Testis (tissue), 2 donors: ENCODE measurements around the gene PAPSS2.

ENCODE experiments used
- CTCF ChIP-seq, 3 experiments: fragments of 450-650 bp in 2 of 3; fragments of 200-600 bp in 1 of 3; sonication (generic) in 1 of 3; IDR thresholded peaks; one replicate each; pipeline ENCODE4 v1.5.1; 2016 to 2019; ENCODE audit warnings: antibody characterized with exemption in 3 of 3, mild to moderate bottlenecking in 2 of 3, moderate library complexity in 1 of 3
- POLR2A ChIP-seq: fragments of 450-650 bp; IDR thresholded peaks from one replicate; pipeline ENCODE4 v1.6.1; 2017; ENCODE audit warnings: antibody characterized with exemption, mild to moderate bottlenecking, moderate library complexity

- no peak for TF ChIP-seq CTCF (IDR thresholded peaks at IDR 0.05)
- TF ChIP-seq POLR2A = no peak
Measured at GRCh38 chr10:87729940-87730339, 70.3 kb downstream of the PAPSS2 start.
